Ramos (cell line): ENCODE results near the gene FAM151A.

ENCODE experiments used
- in situ Hi-C: fragments of 300-500 bp; cut with MboI; formaldehyde crosslinking; loops from one replicate; pipeline ENCODE4 v1.14.3; 2022; ENCODE audit warnings: low sequenced_read_pairs; ENCODE audit not compliant: unreplicated experiment

FAM151A gene

GRCh38 chr1:54623216-54624007, at the start of gene FAM151A:
TSS of gene FAM151A (minus strand) at chr1:54623525. CDS start at chr1:54623395, 130 bp downstream.
- in situ Hi-C loops, result no loop called here

GRCh38 chr1:54671985-54672608, 48.8 kb upstream of the FAM151A start:
- in situ Hi-C loops, result loop anchor here (10.0 kb wide), 1 partner anchor 123 kb away; no protein-coding TSS in a partner anchor

- in situ Hi-C loops, result no loop called here
Observed at GRCh38 chr1:54668567-54668966, 45.2 kb upstream of the FAM151A start.

GRCh38 chr1:54667797-54668196, 44.5 kb upstream of the FAM151A start:
- in situ Hi-C loops, result no loop called here

- in situ Hi-C loops, result no loop called here
Observed at GRCh38 chr1:54666333-54666732, 43.0 kb upstream of the FAM151A start.

GRCh38 chr1:54665852-54666251, 42.5 kb upstream of the FAM151A start:
- in situ Hi-C loops, result no loop called here

GRCh38 chr1:54664364-54664763, 41.0 kb upstream of the FAM151A start:
- in situ Hi-C loops, result no loop called here

GRCh38 chr1:54663725-54664124, 40.4 kb upstream of the FAM151A start:
- in situ Hi-C loops, result no loop called here

GRCh38 chr1:54658164-54658913, 35.0 kb upstream of the FAM151A start:
- in situ Hi-C loops, result no loop called here

GRCh38 chr1:54653036-54653435, 29.7 kb upstream of the FAM151A start:
- in situ Hi-C loops, result no loop called here

- in situ Hi-C loops, result no loop called here
Observed at GRCh38 chr1:54652168-54652567, 28.8 kb upstream of the FAM151A start.

- in situ Hi-C loops, result no loop called here
Observed at GRCh38 chr1:54651608-54652007, 28.3 kb upstream of the FAM151A start.

GRCh38 chr1:54650417-54650816, 27.1 kb upstream of the FAM151A start:
- in situ Hi-C loops, result no loop called here

- in situ Hi-C loops, result no loop called here
Observed at GRCh38 chr1:54649921-54650320, 26.6 kb upstream of the FAM151A start.

GRCh38 chr1:54649130-54649898, 26.0 kb upstream of the FAM151A start:
- in situ Hi-C loops, result no loop called here

- in situ Hi-C loops, result no loop called here
Observed at GRCh38 chr1:54645806-54646676, 22.7 kb upstream of the FAM151A start.

GRCh38 chr1:54643736-54644135, 20.4 kb upstream of the FAM151A start:
- in situ Hi-C loops, result no loop called here

GRCh38 chr1:54640863-54641836, 17.8 kb upstream of the FAM151A start, which contains the start of gene MROH7:
TSS of gene MROH7 (plus strand) at chr1:54641786. CDS start at chr1:54652927, 11,141 bp downstream.
- in situ Hi-C loops, result no loop called here
